ENCODE measurements around the gene PRR5.

DNA sequence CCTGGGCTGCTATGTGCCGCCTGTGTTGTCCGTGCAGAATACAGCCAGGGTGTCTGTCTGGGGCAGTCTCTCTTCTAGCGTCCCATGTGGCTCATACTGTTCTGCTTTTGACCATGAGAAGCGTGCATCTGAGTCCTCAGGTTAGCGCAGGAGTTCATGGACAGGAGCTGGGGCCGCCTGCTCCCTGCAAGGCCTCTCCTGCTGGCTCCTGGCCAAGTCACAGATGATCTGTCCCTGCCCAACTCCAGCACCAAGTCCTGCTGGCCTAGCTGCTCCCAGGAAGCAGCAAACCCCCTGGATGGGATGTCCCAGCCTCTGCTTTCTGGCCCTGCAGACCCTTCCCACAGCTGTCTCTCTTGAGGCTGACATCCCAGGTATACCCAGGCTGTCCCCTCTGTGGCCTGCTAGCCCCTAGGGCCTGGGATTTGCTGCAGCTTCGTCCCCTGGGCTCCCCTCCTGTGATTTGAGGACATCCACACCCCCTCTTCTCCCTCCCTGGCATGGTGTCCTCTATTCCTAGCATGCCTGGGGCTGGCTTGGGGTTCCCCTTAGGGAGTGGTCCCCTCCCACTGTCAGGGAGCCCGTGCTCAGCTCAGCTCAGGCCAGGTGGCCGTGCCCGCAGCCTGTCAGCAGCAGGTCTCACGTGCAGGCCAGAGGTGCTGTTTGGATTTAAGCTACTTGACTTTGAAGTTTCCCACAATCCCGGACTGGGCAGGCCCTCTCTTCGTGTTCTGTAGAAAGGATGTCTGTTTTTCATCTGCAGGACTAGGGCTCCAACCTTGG lies 17.8 kb downstream of the PRR5 start:
- TF ChIP-seq SIN3B (IDR thresholded peaks at IDR 0.05; ENCODE audit: low read length) (no peak), FOXK1 (CRISPR knock-in tag; IDR thresholded peaks at IDR 0.05; ENCODE audit: borderline replicate concordance, low read depth) (no peak), NFYB (CRISPR knock-in tag; IDR thresholded peaks at IDR 0.05) (no peak)
